GM18867 (cell line): ENCODE measurements around the gene AOPEP.
"Not testable (repeated sequence)": the region's sequence is repeated elsewhere in the genome, so short reads cannot be mapped to it uniquely, and the experiment has no call there.

Source experiments
- ATAC-seq: cut with Tn5 transposase; IDR thresholded peaks from one replicate; pipeline ENCODE4 v1.9.1; 2021; ENCODE audit warnings: mild to moderate bottlenecking, moderate library complexity; ENCODE audit not compliant: unreplicated experiment

Gene AOPEP

GRCh38 chr9:94830071-94830604, 103.6 kb downstream of the AOPEP start:
- not testable (repeated sequence) for ATAC-seq

DNA sequence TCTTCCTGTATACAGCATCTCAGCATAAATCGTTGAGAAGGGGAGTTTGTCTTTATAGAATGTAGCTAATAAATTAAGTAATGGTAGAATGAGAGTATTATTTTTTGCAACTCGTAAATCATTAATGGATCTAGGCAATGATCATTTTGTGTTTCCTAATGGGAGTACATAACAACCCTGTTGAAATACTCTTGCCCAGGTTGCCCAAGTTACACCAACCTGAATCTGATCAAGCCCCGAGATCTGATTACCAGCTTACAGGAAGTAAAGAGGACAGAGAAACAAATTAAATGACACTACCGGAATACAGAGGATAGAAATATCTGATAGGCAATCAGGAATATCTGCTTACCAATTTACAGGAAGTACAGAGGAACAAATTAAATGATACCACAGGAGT, 107.3 kb downstream of the AOPEP start:
- ATAC-seq = no peak

DNA sequence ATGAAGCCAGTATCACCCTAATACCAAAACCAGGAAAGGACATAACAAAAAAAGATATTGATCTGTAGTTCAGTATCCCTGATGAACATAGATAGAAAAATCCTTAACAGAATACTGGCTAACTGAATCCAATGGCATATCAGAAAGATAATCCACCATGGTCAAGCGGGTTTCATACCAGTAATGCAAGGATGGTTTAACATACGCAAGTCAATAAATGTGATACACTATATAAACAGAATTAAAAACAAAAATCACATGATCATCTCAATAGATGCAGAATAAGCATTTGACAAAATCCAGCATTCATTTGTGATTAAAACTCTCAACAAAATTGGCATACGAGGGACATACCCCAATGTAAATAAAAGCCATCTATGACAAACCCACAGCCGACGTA, 110.9 kb downstream of the AOPEP start:
- ATAC-seq = no peak

DNA sequence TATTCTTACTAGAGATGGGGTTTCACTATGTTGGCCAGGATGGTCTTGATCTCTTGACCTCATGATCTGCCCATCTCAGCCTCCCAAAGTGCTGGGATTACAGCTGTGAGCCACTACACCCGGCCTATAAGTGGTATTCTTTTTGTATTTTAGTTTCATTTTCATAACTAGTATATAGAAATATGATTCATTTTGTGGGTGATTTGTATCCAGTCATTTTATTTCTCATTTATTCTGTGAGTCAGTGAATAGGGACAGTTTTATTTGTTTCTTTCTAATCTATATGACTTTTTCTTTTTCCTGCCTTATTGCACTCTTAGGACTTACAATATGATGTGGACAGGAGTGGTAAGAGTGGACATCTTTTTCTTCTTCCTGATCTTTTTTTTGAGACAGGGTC, 112.9 kb downstream of the AOPEP start:
- no peak for ATAC-seq

DNA sequence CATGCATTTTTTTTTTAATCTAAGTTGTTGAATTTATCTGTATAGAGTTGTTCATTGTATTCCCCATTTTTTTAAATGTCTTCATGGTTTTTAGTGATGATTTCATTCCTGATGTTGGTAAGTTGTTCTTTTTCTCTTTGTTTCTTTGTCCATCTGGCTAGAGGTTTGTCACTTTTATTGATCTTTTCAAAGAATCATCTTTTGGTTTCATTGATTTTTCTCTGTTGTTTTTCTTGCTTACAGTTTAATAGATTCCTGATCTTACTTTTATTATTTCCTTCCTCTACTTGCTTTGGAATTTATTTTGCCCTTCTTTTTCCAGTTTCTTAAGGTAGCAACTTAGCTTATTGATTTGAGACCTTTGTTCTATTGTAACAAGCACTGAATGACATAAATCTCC, 114.2 kb downstream of the AOPEP start:
- ATAC-seq = no peak

DNA sequence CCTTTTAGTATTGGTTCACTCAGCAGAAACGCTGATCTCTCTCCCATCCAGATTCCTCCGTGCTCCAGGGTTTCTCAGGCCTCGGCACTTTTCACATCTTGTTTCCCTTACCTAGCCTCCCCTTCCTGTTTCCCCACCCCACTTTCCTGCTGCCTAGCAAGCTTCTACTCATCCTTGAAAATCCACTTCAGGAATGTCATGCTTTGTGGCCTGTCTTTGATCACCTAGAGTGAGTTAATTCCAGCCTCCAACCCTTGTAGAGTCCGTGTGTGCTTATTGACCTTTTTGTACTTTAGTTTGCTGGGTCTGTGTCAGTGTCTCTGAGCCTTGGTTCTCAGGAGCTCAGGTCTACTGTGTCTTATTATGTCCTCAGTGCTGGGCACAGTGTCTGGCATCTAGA, 116.6 kb downstream of the AOPEP start:
- ATAC-seq = no peak

DNA sequence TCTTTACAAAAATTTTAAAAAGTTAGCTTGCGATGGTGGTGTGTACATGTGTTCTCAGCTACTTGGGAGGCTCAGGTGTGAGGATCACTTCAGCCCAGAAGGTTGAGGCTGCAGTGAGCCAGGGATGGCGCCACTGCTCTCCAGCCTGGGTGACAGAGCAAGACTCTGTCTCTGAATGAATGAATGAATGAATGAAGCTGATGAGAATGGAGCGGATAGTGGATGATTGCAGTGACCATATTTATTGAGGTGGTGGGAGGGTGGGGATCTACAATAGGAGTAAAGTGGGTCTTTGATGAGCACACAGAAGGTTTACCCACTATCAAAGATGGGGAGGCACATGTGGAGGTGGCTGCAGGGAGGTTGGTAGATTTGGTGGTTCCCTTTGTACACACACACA, 120.2 kb downstream of the AOPEP start:
- no peak for ATAC-seq

- no peak for ATAC-seq
Measured at GRCh38 chr9:94847486-94847885, 121.0 kb downstream of the AOPEP start.

GRCh38 chr9:94848791-94849190, 122.3 kb downstream of the AOPEP start:
- not testable (repeated sequence) for ATAC-seq

DNA sequence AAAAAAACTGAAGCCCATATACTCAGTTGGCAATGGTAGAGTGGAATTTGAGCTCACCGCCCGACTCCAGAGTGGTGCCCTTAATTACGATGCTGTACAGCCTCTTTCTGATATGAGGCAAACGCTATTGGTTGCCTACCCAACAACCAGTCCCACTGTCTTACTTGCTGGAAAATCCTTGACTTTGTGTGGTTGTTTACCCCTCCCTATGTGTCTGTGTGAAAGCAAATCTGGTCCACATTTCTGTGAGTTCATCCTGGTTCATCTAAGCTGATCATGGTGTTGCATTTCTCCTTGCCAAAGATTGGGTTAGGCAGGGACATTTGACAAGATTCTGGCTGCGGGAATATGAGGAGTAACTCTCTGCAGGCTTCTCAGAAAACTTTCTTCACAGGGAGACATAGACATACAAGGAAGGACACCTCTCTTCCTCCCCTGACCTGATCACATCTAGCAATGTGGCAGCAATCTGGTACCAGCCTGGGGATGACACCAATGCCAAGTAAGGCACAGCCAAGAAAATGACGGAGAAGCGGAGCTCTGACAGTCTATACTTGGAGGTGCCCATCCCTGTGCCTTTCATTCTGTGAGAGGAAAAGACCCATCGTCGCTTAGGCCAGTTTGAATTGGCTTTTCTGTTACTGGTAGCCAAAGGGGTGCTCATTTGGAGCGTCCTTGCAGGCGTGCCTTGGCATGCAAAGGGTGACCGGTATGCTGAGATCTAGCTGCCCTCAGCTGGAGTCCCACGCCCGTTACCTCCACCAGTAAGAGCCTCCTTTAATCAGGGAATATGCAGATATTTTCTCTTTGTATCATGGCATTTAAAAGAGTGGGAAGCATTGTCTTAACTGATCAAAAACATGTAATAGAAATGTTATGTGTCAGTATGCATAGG, 124.3 kb downstream of the AOPEP start:
- ATAC-seq = no peak

DNA sequence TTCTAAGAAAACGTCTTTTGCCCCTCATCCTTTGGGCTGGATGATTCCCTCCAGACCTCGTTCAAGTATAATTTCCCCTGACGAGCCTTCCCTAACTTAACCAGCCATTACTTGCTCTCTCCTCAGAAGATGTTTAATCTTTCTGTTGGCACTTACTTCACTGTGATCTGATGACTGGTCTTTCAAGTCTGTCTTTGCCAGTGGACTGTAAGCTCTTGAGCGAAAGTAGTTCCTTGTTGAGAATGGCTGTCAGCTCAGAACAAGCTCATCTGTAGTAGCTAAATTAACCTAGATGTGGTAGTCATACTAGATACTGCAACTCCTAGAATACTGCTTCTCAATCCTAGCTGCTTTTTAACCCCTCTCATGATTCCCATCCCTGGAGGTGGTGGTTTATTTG, 125.0 kb downstream of the AOPEP start:
- ATAC-seq = no peak

GRCh38 chr9:94851892-94852291, 125.4 kb downstream of the AOPEP start:
- no peak for ATAC-seq

DNA sequence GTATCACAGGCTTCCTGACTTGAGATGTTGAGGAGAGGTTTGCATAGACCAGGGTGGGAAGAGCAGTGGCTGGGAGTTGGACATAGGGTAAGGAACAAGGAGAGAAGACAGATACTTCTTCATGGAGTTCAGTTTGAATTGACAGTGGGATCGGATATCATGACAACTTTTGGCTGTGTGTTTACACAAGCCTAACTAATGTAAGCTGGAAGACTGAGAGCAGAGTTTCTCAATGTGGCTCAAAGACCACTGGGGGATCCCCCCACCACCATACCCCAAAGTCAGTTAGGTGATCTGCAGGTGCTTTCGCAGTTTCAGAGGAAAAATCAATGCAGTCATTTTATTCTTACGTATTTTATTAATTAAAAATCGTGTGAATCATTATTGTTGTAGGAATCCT, 125.9 kb downstream of the AOPEP start:
- no peak for ATAC-seq

GRCh38 chr9:94853887-94854286, 127.4 kb downstream of the AOPEP start:
- no peak for ATAC-seq

DNA sequence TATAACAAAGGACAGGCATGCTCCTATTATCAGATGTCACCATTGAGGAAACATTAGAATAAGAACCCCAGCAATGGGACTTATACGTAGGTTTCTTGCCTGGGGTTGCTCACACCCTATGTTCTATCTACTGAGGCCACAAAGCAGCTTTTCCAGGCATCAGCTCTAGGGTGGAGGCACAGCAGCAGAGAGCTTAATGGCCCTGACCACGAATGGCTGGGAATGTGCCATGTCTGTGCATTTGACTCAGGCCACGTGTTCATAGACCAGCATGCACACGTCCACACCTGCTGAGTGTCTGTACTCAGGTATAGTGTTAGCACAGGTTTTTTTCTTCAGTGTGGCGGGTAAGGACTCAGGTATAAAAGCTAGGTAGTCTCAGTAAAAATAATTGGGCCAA, 129.4 kb downstream of the AOPEP start:
- ATAC-seq = no peak

DNA sequence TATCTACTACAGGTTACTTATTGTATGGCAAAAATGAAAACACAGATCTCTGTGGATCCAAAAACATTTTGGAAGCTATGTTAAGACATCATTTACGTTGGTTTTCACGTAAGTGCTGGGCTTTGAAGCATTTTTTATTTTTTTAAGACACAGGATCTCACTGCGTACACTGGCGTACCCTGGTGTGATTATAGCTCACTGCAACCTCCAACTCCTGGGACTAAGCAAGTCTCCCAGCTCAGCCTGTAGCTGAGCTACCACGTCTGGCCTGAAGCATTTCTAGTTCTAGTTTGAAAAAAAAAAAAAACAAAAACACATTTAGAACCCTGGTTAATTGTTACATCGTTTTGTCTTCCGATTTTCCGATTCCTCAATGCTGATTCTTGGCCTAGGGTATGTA, 131.3 kb downstream of the AOPEP start:
- ATAC-seq = no peak

DNA sequence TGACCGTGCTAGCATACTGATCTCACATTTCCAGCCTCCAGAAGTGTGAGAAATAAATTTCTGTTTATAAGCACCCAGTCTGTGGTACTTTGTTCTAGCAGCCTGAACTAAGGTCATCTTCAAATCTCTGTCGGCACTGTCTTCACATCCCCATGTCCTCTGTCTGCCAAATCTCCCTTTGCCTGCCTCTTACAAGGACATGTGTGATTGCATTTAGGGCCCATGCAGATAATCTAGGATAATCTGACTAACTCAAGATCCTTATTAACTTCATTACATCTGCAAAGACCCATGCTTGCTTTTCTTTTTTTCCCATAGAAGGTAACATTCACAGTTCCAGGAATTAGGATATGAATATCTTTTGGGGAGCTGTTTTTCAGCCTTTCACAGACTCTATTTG, 132.7 kb downstream of the AOPEP start:
- ATAC-seq = no peak

DNA sequence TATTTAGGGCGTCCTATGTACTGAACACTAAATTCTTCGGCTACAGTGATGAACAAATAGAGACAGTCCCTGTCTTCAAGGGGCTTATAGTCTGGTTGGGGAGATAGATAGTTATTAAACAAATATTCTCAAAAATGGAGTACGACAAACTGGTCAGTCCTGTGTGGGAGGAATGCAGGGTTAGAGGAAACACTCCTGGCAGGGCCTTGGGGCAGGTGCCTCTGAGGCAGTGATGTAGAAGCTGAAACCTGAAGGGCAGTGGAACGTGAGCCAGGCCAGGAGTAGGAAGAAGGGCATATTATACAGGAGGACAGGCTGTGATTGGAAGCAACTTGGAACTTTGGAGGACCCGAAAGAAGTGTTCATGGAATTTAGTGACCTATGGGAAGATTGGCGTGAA, 133.4 kb downstream of the AOPEP start:
- ATAC-seq = no peak

DNA sequence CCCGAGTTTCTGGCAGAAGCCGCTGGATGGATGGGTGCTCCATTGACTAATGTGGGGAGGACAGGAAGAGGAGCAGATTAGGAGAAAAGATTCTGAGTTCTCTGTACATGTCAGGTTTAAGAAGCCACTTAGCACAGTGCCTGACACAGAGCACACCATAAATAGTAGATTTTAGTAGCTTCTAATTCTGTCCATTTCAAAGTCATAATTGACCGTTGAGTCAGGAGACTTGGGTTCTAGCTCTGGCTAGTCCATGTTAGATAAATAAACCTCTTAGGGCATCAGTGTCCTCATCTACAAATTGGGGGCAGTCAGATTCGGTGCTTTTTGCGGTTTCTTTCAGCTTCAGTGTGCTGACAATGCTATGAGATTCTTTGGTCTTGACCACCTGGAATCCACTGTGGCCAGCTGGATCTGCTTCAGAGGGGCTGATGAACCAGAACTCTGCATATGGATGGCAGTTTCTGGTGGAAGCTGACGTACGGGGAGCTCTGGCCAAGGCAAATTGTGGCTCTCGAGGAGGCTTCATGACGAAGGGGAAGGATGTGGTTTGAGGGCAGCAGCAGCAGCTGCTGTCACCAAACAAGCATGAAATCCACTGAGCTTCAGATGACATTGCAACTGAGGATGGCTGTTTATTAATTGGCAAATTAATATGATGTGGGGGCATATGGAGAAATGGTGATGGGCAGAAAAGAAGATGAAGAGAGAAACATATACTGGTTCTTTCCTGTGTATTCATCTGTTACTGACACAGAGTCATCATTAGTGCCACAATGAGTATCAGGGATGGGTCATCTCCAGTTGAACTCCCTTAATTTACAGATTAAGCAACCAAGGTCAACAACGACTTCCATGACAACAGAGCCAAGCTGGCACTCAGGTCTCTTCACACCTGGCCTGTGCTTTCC, 134.4 kb downstream of the AOPEP start:
- peak; percentile 95 for ATAC-seq

DNA sequence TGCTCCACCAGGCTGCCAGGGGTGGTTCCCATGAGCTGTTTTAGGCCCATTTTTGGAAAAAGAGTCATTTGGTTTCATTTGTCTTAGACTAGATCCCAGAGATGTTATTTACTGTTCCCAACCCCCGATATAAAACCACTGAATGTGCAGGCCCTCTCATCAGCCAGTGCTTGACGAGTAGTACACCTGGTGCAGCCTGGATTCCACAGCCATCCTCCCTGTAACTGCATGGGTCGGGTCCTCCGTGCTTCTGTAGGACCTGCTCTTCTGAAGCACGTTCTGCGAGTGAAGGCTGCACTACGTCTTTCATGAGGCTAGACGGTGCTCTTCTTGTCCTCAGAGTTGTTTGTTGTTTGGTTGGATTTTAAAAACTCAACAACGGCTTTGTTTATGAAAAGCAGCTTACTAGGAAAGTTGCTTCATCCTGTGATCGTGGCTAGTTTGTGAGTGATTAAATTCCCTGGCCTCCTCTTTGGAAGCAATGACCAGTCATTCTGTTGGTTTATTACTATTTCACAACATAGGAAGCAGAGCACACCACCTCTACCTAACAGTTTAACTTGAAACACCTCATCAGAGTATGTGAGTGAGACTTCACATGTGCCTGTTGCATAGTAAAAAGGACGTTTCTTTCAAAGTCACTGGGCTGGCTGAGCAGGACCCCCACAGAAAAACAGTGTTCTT, 135.2 kb downstream of the AOPEP start:
- ATAC-seq = no peak

DNA sequence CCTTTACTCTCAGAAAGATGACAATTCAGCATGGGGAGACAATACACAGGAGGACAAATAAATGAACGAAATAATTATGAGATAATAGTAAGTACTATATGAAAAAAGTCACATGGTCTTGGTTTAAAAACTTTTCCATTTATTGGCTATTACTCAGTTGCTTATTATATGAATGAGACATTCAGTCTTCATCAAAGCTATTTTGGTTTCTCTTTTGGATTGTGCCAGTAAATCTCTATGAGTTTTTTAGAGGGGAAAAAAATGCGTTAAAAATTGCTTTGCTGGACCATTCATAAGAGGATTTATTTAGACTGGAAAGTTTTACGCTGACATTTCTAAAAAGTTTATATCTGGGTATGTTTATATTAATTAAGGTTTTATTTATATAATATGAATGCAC, 137.7 kb downstream of the AOPEP start:
- ATAC-seq = no peak
